H1 (cell line): ENCODE measurements around the gene TNFRSF14. TPM values are rescaled to one million over a fixed set of nuclear protein-coding genes. Genes with fewer than 3 reads are reported as not detected.

Experiments used
- CTCF ChIA-PET: fragments of 300-600 bp; sonication (Branson Sonifier 250); formaldehyde crosslinking; loops from one replicate; lab custom pipeline; 2021; ENCODE audit not compliant: partially characterized antibody; lab: Charles Lee
- POLR2A ChIA-PET: fragments of 300-600 bp; sonication (Branson Sonifier 250); formaldehyde crosslinking; loops from one replicate; lab custom pipeline; 2021; ENCODE audit warnings: inconsistent platforms; ENCODE audit not compliant: partially characterized antibody; lab: Charles Lee
- DNase-seq, 2 experiments: peaks; one replicate each; pipeline versions ENCODE4 v3.0.0 to v3.0.0-alpha.2; 2010 to 2022; ENCODE audit warnings: low spot score in 2 of 2, low read depth in 1 of 2, mixed read lengths in 1 of 2
- FAIRE-seq: peaks from 2 replicates; lab custom pipeline; 2011; peaks lifted over from hg19 to GRCh38; lab: Jason Lieb, UNC
- H2AFZ ChIP-seq: 2 replicates; pipeline ENCODE4 v1.8.1; 2012; ENCODE audit warnings: low read length, inconsistent platforms
- H2AK5ac ChIP-seq: 2 replicates; pipeline ENCODE4 v1.6.1; 2013; ENCODE audit warnings: low read depth, low read length
- H2BK120ac ChIP-seq: replicated peaks from 2 replicates; pipeline ENCODE3; 2013; ENCODE audit warnings: low read depth, low read length, inconsistent platforms
- H2BK12ac ChIP-seq: 2 replicates; pipeline ENCODE4 v1.6.1; 2013; ENCODE audit warnings: low read depth, low read length
- H2BK15ac ChIP-seq: 2 replicates; pipeline ENCODE4 v1.6.1; 2013; ENCODE audit warnings: low read length
- H2BK20ac ChIP-seq: 2 replicates; pipeline ENCODE4 v1.6.1; 2013; ENCODE audit warnings: low read length
- H2BK5ac ChIP-seq: 2 replicates; pipeline ENCODE4 v1.6.1; 2013; ENCODE audit warnings: low read depth, low read length
- H3K14ac ChIP-seq: 2 replicates; pipeline ENCODE4 v1.6.1; 2013; ENCODE audit warnings: inconsistent platforms; ENCODE audit not compliant: insufficient read length
- H3K18ac ChIP-seq: 2 replicates; pipeline ENCODE4 v1.6.1; 2013; ENCODE audit warnings: low read length; ENCODE audit errors: extremely low read depth
- H3K23ac ChIP-seq: 2 replicates; pipeline ENCODE4 v1.6.1; 2013; ENCODE audit warnings: inconsistent platforms; ENCODE audit not compliant: insufficient read length
- H3K23me2 ChIP-seq: 2 replicates; pipeline ENCODE4 v1.6.1; 2013; ENCODE audit warnings: low read depth, low read length
- H3K27ac ChIP-seq: 2 replicates; pipeline ENCODE4 v1.6.1; 2011; ENCODE audit warnings: low read depth, low read length, inconsistent platforms
- H3K27me3 ChIP-seq, 4 experiments: replicated peaks in 1 of 4; 1 replicate in 1 of 4; 2 replicates in 3 of 4; pipeline versions ENCODE4 v1.6.1 to v1.8.1; 2011 to 2013; ENCODE audit warnings: low read length in 3 of 4, mild to moderate bottlenecking in 3 of 4, inconsistent platforms in 2 of 4, mixed read lengths in 2 of 4, moderate library complexity in 1 of 4; ENCODE audit not compliant: control insufficient read depth in 3 of 4, insufficient read depth in 3 of 4; ENCODE audit errors: extremely low read depth in 1 of 4
- H3K36me3 ChIP-seq, 4 experiments: 2 replicates each; pipeline versions ENCODE4 v1.6.1 to v1.8.1; 2011 to 2013; ENCODE audit warnings: mild to moderate bottlenecking in 4 of 4, low read length in 3 of 4, moderate library complexity in 2 of 4, control low read depth in 1 of 4, inconsistent platforms in 1 of 4; ENCODE audit not compliant: insufficient read depth in 4 of 4, control insufficient read depth in 2 of 4
- H3K4ac ChIP-seq: replicated peaks from 2 replicates; pipeline ENCODE3; 2013; ENCODE audit warnings: low read length, low read depth, mixed read lengths, inconsistent platforms; ENCODE audit not compliant: insufficient read length
- H3K4me1 ChIP-seq, 4 experiments: replicated peaks in 1 of 4; 1 replicate in 1 of 4; 2 replicates in 3 of 4; pipeline versions ENCODE4 v1.6.1 to v1.8.1; 2011 to 2013; ENCODE audit warnings: low read length in 3 of 4, inconsistent platforms in 2 of 4, mixed read lengths in 1 of 4; ENCODE audit not compliant: insufficient read depth in 4 of 4, control insufficient read depth in 3 of 4
- H3K4me2 ChIP-seq, 2 experiments: 2 replicates each; pipeline versions ENCODE4 v1.6.1 to v1.8.1; 2011 to 2013; ENCODE audit warnings: low read depth in 2 of 2, low read length in 2 of 2, control low read depth in 1 of 2, inconsistent platforms in 1 of 2, mild to moderate bottlenecking in 1 of 2; ENCODE audit not compliant: insufficient read depth in 1 of 2
- H3K4me3 ChIP-seq, 4 experiments: fragments of 200-600, 300-600 bp in 1 of 4; sonication (generic), shearing (Covaris generic), sonication (Bioruptor Twin) in 1 of 4; 2 replicates each; pipeline versions ENCODE4 v1.5.1 to v1.8.1; 2011 to 2016; ENCODE audit warnings: low read length in 4 of 4, low read depth in 3 of 4, control low read depth in 2 of 4, inconsistent platforms in 2 of 4, mild to moderate bottlenecking in 2 of 4, mixed read lengths in 1 of 4, moderate library complexity in 1 of 4; ENCODE audit not compliant: insufficient read depth in 2 of 4; ENCODE audit errors: extremely low read depth in 1 of 4
- H3K56ac ChIP-seq: replicated peaks from 2 replicates; pipeline ENCODE3; 2013; ENCODE audit warnings: low read depth, mild to moderate bottlenecking, mixed read lengths, low read length, inconsistent platforms; ENCODE audit not compliant: insufficient read length
- H3K79me1 ChIP-seq: 2 replicates; pipeline ENCODE4 v1.6.1; 2013; ENCODE audit warnings: low read depth, low read length, control low read depth
- H3K79me2 ChIP-seq, 2 experiments: 2 replicates each; pipeline versions ENCODE4 v1.6.1 to v1.8.1; 2012 to 2013; ENCODE audit warnings: low read length in 2 of 2, mild to moderate bottlenecking in 2 of 2, inconsistent platforms in 1 of 2; ENCODE audit not compliant: insufficient read depth in 2 of 2, control insufficient read depth in 1 of 2
- H3K9ac ChIP-seq, 4 experiments: replicated peaks in 1 of 4; 1 replicate in 1 of 4; 2 replicates in 3 of 4; pipeline versions ENCODE4 v1.6.1 to v1.8.1; 2011 to 2013; ENCODE audit warnings: low read depth in 3 of 4, low read length in 3 of 4, control low read depth in 2 of 4, mild to moderate bottlenecking in 2 of 4, moderate library complexity in 2 of 4, inconsistent platforms in 1 of 4; ENCODE audit errors: extremely low read depth in 1 of 4
- H3K9me3 ChIP-seq, 2 experiments: 2 replicates each; pipeline versions ENCODE4 v1.6.1 to v1.8.1; 2012 to 2013; ENCODE audit warnings: mild to moderate bottlenecking in 2 of 2, moderate library complexity in 2 of 2, control low read depth in 1 of 2, inconsistent platforms in 1 of 2, low read depth in 1 of 2, low read length in 1 of 2, mixed read lengths in 1 of 2; ENCODE audit not compliant: insufficient read depth in 2 of 2
- H4K20me1 ChIP-seq, 2 experiments: replicated peaks in 1 of 2; 2 replicates each; pipeline versions ENCODE3 to v1.8.1; 2011 to 2013; ENCODE audit warnings: inconsistent platforms in 2 of 2, low read length in 2 of 2, mild to moderate bottlenecking in 1 of 2; ENCODE audit not compliant: insufficient read depth in 2 of 2, control insufficient read depth in 1 of 2
- H4K5ac ChIP-seq: 2 replicates; pipeline ENCODE4 v1.6.1; 2013; ENCODE audit warnings: low read length, low read depth, mixed read lengths, inconsistent platforms; ENCODE audit not compliant: insufficient read length
- H4K8ac ChIP-seq: 2 replicates; pipeline ENCODE4 v1.8.0; 2013; ENCODE audit warnings: mild to moderate bottlenecking, moderate library complexity, low read length, inconsistent platforms; ENCODE audit not compliant: insufficient read depth; ENCODE audit errors: extremely low read depth
- H4K91ac ChIP-seq: replicated peaks from 2 replicates; pipeline ENCODE3; 2013; ENCODE audit warnings: low read length, mixed read lengths, inconsistent platforms; ENCODE audit not compliant: insufficient read length
- BACH1 ChIP-seq: IDR thresholded peaks from 2 replicates; pipeline ENCODE4 v1.6.1; 2012; ENCODE audit warnings: low read length, improper control_type of control experiment
- CBX8 ChIP-seq: fragments of 300-800, 300-1000 bp; sonication (generic); IDR thresholded peaks from 2 replicates; pipeline ENCODE4 v1.7.1; 2016; ENCODE audit warnings: low read depth, low read length, borderline replicate concordance
- HDAC2 ChIP-seq, 2 experiments: fragments of 300-600 bp in 1 of 2; sonication (generic) in 1 of 2; IDR thresholded peaks; 2 replicates each; pipeline ENCODE4 v1.6.1; 2011 to 2012; ENCODE audit warnings: low read depth in 2 of 2, low read length in 2 of 2, mild to moderate bottlenecking in 2 of 2, moderate library complexity in 2 of 2, borderline replicate concordance in 1 of 2, inconsistent platforms in 1 of 2
- MAFK ChIP-seq: IDR thresholded peaks from 2 replicates; pipeline ENCODE4 v1.6.1; 2012; ENCODE audit warnings: low read depth, mild to moderate bottlenecking, improper control_type of control experiment, low read length
- TEAD4 ChIP-seq: IDR thresholded peaks from 2 replicates; pipeline ENCODE4 v1.6.1; 2012; ENCODE audit warnings: low read depth, low read length, inconsistent platforms, mixed read lengths
- WGBS, 2 experiments: shearing (Covaris generic) in 1 of 2; methylation state at CpG; one replicate each; pipeline versions ENCODE4 v1.1.6 to v1.1.7; 2013 to 2015; ENCODE audit warnings: low lambda C conversion rate in 2 of 2, mixed read lengths in 2 of 2, inconsistent platforms in 1 of 2, low coverage in 1 of 2, missing lambda C conversion rate in 1 of 2; ENCODE audit not compliant: insufficient replicate concordance in 2 of 2, insufficient coverage in 1 of 2, insufficient read length in 1 of 2; ENCODE audit errors: extremely low coverage in 1 of 2, missing lambda C conversion rate in 1 of 2; 5-methylcytosine and 5-hydroxymethylcytosine counted together
- polyA plus RNA-seq, 7 experiments: library from polyadenylated mRNA; depleted of rRNA in 3 of 7; stranded (reverse) in 5 of 7; unstranded in 2 of 7; fragments of >200 nt in 5 of 7; fragments of 200-250 nt in 2 of 7; gene quantifications; 1 replicate in 5 of 7; 2 replicates in 1 of 7; 4 replicates in 1 of 7; pipeline versions ENCODE4 v1.2.1 to v1.2.3, GENCODE V29; 2011 to 2013; ENCODE audit warnings: missing spikeins in 2 of 7, mixed read lengths in 2 of 7
- total RNA-seq: library from RNA; stranded (reverse); fragmentation: NEBNext Ultra II Directional; extraction: Animal tissue kit (Norgen Biotek cat#: 25700); gene quantifications from 2 replicates; pipeline ENCODE4 v1.2.1, GENCODE V29; 2021

The TNFRSF14 gene
- total and polyA plus RNA-seq, 2 of the 8 experiments (the other 6 are each of a cell fraction or from before 2014, with no cell fraction given): 0.36 to 0.50 TPM

GRCh38 chr1:2523891-2524609 lies 32.1 kb upstream of the TNFRSF14 start:
- Histone ChIP-seq H2BK15ac (no peak overlapping the region; the same call in 1 of the 2 replicates), H3K36me3 (peaks cover 11 to 21% (median 14%) of the 10 kb centered on the region in 4 experiments; a peak in 7 of 8 replicates), H3K4me2 (no peak overlapping the region; a peak in 1 of 4 replicates), H4K8ac (no peak overlapping the region; the same call in 1 of the 2 replicates), H2BK12ac (no peak overlapping the region), H3K56ac (no peak overlapping the region), H3K27ac (no peak overlapping the region), H3K4ac (no peak overlapping the region), H3K9ac (0 out of 7 replicates have a peak overlapping the region, but pooled peaks of 1 of the 4 experiments have one; percentile 14), H3K18ac (no peak overlapping the region), H3K23ac (no peak overlapping the region), H2BK5ac (no peak overlapping the region), H2AK5ac (no peak overlapping the region), H2AFZ (no peak overlapping the region), H3K4me1 (peaks cover 0 to 33% (median 18%) of the 10 kb centered on the region in 4 experiments; a peak in 6 of 7 replicates), H4K20me1 (peaks cover 36 to 45% of the 10 kb centered on the region in 2 experiments), H3K14ac (no peak overlapping the region), H3K23me2 (peaks cover 2% of the 10 kb centered on the region; the same call in 1 of the 2 replicates), H3K79me2 (peaks cover 14 to 44% of the 10 kb centered on the region in 2 experiments), H2BK120ac (no peak overlapping the region), H3K4me3 (no peak overlapping the region), H3K79me1 (peaks cover 30% of the 10 kb centered on the region), H3K27me3 (peaks cover 13 to 24% (median 24%) of the 10 kb centered on the region in 4 experiments), H3K9me3 (no peaks in the 10 kb centered on the region), H2BK20ac (no peak overlapping the region), H4K5ac (no peak overlapping the region), H4K91ac (no peak overlapping the region)
- POLR2A ChIA-PET: interaction anchor here (0.6 to 3.2 kb wide), 6 partner anchors 11 to 111 kb away, joined by 3 to 13 read pairs (median 3); no protein-coding TSS in a partner anchor
- CTCF ChIA-PET: interaction anchor here (0.6 to 4.9 kb wide), 19 partner anchors 10 to 1165 kb away, joined by 3 to 27 read pairs (median 4); no protein-coding TSS in a partner anchor
- WGBS, 2 experiments: 88% methylated on average over 10 of the region's 10 CpGs; no CpG with 5 or more reads in 1 of the 2 experiments
- DNase-seq: no peak
- no peak for FAIRE-seq
- TF ChIP-seq HDAC2 (IDR thresholded peaks at IDR 0.05; ENCODE audit: borderline replicate concordance in 1 of 2, low read depth in 2 of 2, low read length in 2 of 2) (no peak), BACH1 (no peak), CBX8 (no peak), TEAD4 (no peak), MAFK (no peak)
